Fibroblast of lung (primary cell): ENCODE results near the gene DNAH3. TPM values are rescaled to one million over a fixed set of nuclear protein-coding genes. Genes with fewer than 3 reads are reported as not detected.

Experiments used
- DNase-seq, 2 donors: peaks; one replicate each; pipeline versions ENCODE4 v3.0.0 to v3.0.0-alpha.2; 2010; ENCODE audit warnings: low read depth in 2 of 2
- H2AFZ ChIP-seq: 2 replicates; pipeline ENCODE4 v1.5.1; 2012; ENCODE audit warnings: low read length, control low read depth, inconsistent platforms
- H3K27ac ChIP-seq: 2 replicates; pipeline ENCODE4 v1.5.1; 2011; ENCODE audit warnings: low read length, control low read depth; ENCODE audit not compliant: insufficient read depth
- H3K27me3 ChIP-seq: 2 replicates; pipeline ENCODE4 v1.5.1; 2011; ENCODE audit warnings: mild to moderate bottlenecking, low read length; ENCODE audit not compliant: control insufficient read depth, insufficient read depth
- H3K36me3 ChIP-seq: 2 replicates; pipeline ENCODE4 v1.5.1; 2011; ENCODE audit warnings: low read length; ENCODE audit not compliant: control insufficient read depth, insufficient read depth
- H3K4me1 ChIP-seq: 2 replicates; pipeline ENCODE4 v1.5.1; 2011; ENCODE audit warnings: low read length; ENCODE audit not compliant: control insufficient read depth, insufficient read depth; ENCODE audit errors: extremely low read depth
- H3K4me2 ChIP-seq: 2 replicates; pipeline ENCODE4 v1.5.1; 2011; ENCODE audit warnings: low read length, control low read depth; ENCODE audit not compliant: insufficient read depth; ENCODE audit errors: extremely low read depth
- H3K4me3 ChIP-seq, 4 experiments: fragments of 200-600 bp in 1 of 4; sonication (generic) in 1 of 4; replicated peaks in 1 of 4; 2 replicates each; pipeline ENCODE4 v1.5.1; 2011 to 2016; ENCODE audit warnings: low read length in 4 of 4, low read depth in 3 of 4, mild to moderate bottlenecking in 3 of 4, control low read depth in 2 of 4, inconsistent platforms in 1 of 4, mixed read lengths in 1 of 4; ENCODE audit not compliant: insufficient read depth in 1 of 4; ENCODE audit errors: control extremely low read depth in 1 of 4
- H3K79me2 ChIP-seq: 2 replicates; pipeline ENCODE4 v1.5.1; 2012; ENCODE audit warnings: mild to moderate bottlenecking, low read length, inconsistent platforms; ENCODE audit not compliant: control insufficient read depth, insufficient read depth
- H3K9ac ChIP-seq: 2 replicates; pipeline ENCODE4 v1.5.1; 2011; ENCODE audit warnings: mild to moderate bottlenecking, low read length, control low read depth; ENCODE audit not compliant: insufficient read depth
- H3K9me3 ChIP-seq: 2 replicates; pipeline ENCODE4 v1.5.1; 2012; ENCODE audit warnings: low read depth, low read length; ENCODE audit not compliant: control insufficient read depth, insufficient read depth
- H4K20me1 ChIP-seq: 2 replicates; pipeline ENCODE4 v1.5.1; 2011; ENCODE audit warnings: low read length; ENCODE audit not compliant: control insufficient read depth, insufficient read depth; ENCODE audit errors: extremely low read depth
- EZH2 ChIP-seq: IDR thresholded peaks from 2 replicates; pipeline ENCODE4 v1.5.1; 2012; ENCODE audit warnings: low read length, control low read depth, mild to moderate bottlenecking; ENCODE audit errors: missing control alignments
- polyA plus RNA-seq, 2 donors: library from polyadenylated mRNA; depleted of rRNA in 1 of 2; stranded (reverse) in 1 of 2; unstranded in 1 of 2; fragments of >200 nt; gene quantifications; 2 replicates each; pipeline ENCODE4 v1.2.1, GENCODE V29; 2011 to 2012; ENCODE audit warnings: missing spikeins in 1 of 2
- total RNA-seq: library from RNA; depleted of rRNA; stranded (reverse); fragments of >200 nt; gene quantifications from 2 replicates; pipeline ENCODE4 v1.2.1, GENCODE V29; 2014
- TF ChIP-seq, protein P1 (sequence below), 2 donors: IDR thresholded peaks in 1 of 2; conservative IDR thresholded peaks in 1 of 2; 1 replicate in 1 of 2; 2 replicates in 1 of 2; pipeline ENCODE4 v1.5.1; 2011 to 2012; ENCODE audit warnings: low read length in 2 of 2, control low read depth in 1 of 2, inconsistent platforms in 1 of 2, low read depth in 1 of 2, mild to moderate bottlenecking in 1 of 2

The DNAH3 gene
- total and polyA plus RNA-seq, 2 donors (not counting 1 experiment from before 2014, with no cell fraction given): not detected

DNA sequence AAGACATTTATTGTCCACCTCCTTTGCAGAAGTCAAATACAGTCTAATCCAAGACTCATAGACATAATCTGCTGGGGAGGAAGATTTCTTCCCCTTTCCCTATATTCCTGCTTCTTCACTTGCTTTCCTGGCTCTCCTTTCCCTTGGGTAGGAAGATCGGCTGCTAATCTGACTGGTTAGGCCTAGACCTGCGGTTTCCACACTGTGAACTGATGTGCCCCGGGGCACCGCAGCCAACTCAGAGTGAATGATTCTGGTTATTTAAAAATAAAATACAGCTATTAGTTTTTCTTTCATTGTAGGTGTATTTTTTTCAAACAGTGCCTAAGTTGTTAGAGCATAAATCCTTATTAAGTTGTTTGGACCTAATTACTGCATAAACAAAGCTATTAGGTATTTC lies 78.9 kb downstream of the DNAH3 start:
- H3K4me1 ChIP-seq: no peaks in the 10 kb centered on the region
- no peak overlapping the region for H3K4me2 ChIP-seq
- H3K79me2 ChIP-seq: no peaks in the 10 kb centered on the region
- no peaks in the 10 kb centered on the region for H3K27me3 ChIP-seq
- no peak overlapping the region for H3K4me3 ChIP-seq
- no peak overlapping the region for H2AFZ ChIP-seq
- DNase-seq: no peak
- no peak overlapping the region for H3K9ac ChIP-seq
- H3K27ac ChIP-seq: no peak overlapping the region
- H4K20me1 ChIP-seq: no peaks in the 10 kb centered on the region
- H3K9me3 ChIP-seq: no peaks in the 10 kb centered on the region
- TF ChIP-seq, protein P1, sequence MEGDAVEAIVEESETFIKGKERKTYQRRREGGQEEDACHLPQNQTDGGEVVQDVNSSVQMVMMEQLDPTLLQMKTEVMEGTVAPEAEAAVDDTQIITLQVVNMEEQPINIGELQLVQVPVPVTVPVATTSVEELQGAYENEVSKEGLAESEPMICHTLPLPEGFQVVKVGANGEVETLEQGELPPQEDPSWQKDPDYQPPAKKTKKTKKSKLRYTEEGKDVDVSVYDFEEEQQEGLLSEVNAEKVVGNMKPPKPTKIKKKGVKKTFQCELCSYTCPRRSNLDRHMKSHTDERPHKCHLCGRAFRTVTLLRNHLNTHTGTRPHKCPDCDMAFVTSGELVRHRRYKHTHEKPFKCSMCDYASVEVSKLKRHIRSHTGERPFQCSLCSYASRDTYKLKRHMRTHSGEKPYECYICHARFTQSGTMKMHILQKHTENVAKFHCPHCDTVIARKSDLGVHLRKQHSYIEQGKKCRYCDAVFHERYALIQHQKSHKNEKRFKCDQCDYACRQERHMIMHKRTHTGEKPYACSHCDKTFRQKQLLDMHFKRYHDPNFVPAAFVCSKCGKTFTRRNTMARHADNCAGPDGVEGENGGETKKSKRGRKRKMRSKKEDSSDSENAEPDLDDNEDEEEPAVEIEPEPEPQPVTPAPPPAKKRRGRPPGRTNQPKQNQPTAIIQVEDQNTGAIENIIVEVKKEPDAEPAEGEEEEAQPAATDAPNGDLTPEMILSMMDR (conservative IDR thresholded peaks at IDR 0.05 in 1 of 2, IDR thresholded peaks at IDR 0.05 in 1 of 2; ENCODE audit: low read depth in 1 of 2, low read length in 2 of 2): no peak
- TF ChIP-seq EZH2: no peak
- H3K36me3 ChIP-seq: no peaks in the 10 kb centered on the region

DNA sequence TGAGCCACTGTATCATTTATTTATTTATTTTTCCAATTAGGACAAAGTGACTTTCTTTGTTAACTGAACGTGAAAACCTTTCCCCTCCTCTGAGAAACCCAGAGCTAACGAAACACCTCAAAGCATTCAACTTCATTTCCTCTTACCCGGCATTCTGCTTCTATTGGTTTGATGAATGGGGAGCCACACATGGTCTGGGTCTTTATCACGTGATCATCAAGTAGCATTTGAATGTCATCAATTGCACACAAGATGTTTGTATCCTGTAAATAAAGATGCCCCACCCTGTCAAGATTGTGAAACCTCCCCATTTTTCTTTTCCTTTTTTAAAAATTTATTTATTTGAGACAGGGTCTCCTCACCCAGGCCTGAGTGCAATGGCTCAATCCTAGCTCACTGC lies 80.1 kb downstream of the DNAH3 start:
- H3K9me3 ChIP-seq: no peaks in the 10 kb centered on the region
- TF ChIP-seq, protein P1 (conservative IDR thresholded peaks at IDR 0.05 in 1 of 2, IDR thresholded peaks at IDR 0.05 in 1 of 2; ENCODE audit: low read depth in 1 of 2, low read length in 2 of 2): no peak
- no peak for TF ChIP-seq EZH2

GRCh38 chr16:21069986-21070385 lies 80.7 kb downstream of the DNAH3 start:
- Histone ChIP-seq H3K4me3 (no peak overlapping the region), H3K27ac (no peak overlapping the region), H3K36me3 (no peaks in the 10 kb centered on the region), H3K9ac (no peak overlapping the region), H3K4me1 (no peaks in the 10 kb centered on the region), H3K9me3 (no peaks in the 10 kb centered on the region), H2AFZ (no peak overlapping the region), H3K27me3 (no peaks in the 10 kb centered on the region), H4K20me1 (no peaks in the 10 kb centered on the region), H3K4me2 (no peak overlapping the region), H3K79me2 (no peaks in the 10 kb centered on the region)
- TF ChIP-seq, protein P1 (conservative IDR thresholded peaks at IDR 0.05 in 1 of 2, IDR thresholded peaks at IDR 0.05 in 1 of 2; ENCODE audit: low read depth in 1 of 2, low read length in 2 of 2): no peak
- TF ChIP-seq EZH2: no peak
- no peak for DNase-seq

More for the DNA sequence above, 80.1 kb downstream of the DNAH3 start:
- Histone ChIP-seq H3K27ac (no peak overlapping the region), H3K79me2 (no peaks in the 10 kb centered on the region), H4K20me1 (no peaks in the 10 kb centered on the region), H3K27me3 (no peaks in the 10 kb centered on the region), H3K9ac (no peak overlapping the region), H3K4me1 (no peaks in the 10 kb centered on the region), H3K4me2 (no peak overlapping the region), H3K36me3 (no peaks in the 10 kb centered on the region), H2AFZ (no peak overlapping the region), H3K4me3 (no peak overlapping the region)
- DNase-seq: no peak
